ENCODE data around the gene RPL39L.

GRCh38 chr3:187186375-187186774, 47.1 kb upstream of the RPL39L start:
- no peak for TF ChIP-seq SP1 (IDR thresholded peaks at IDR 0.05)
- no peak for TF ChIP-seq LEF1 (IDR thresholded peaks at IDR 0.05; ENCODE audit: borderline replicate concordance)
- no peak for TF ChIP-seq ARNT (IDR thresholded peaks at IDR 0.05)
- no peak for TF ChIP-seq NFRKB (IDR thresholded peaks at IDR 0.05)
- TF ChIP-seq SUZ12 (IDR thresholded peaks at IDR 0.05), result no peak
- TF ChIP-seq PKNOX1 (IDR thresholded peaks at IDR 0.05), result no peak

Data from HEK293T (cell line).